ENCODE results near the gene BLOC1S6. TPM values are rescaled to one million over a fixed set of nuclear protein-coding genes. Genes with fewer than 3 reads are reported as not detected.

Gene BLOC1S6
- total RNA-seq, 1 donor from 2014 or later, result 84.8 TPM

Other genes with a start within 250 kb of the BLOC1S6 start
- 36.4 and 47.1 TPM in 2 replicates for gene GATM, start 208.8 kb upstream of the BLOC1S6 start, total RNA-seq
- gene SLC30A4, start 64.6 kb upstream of the BLOC1S6 start, total RNA-seq, result 7.2 and 8.2 TPM in 2 replicates
- gene SQOR, start 47.6 kb downstream of the BLOC1S6 start, total RNA-seq, result 12.8 and 18.1 TPM in 2 replicates